HG02678 (cell line): ENCODE data around the gene CHRNA10.

Experiments
- ATAC-seq: cut with Tn5 transposase; IDR thresholded peaks from one replicate; pipeline ENCODE4 v1.9.1; 2021; ENCODE audit warnings: mild to moderate bottlenecking, moderate library complexity; ENCODE audit not compliant: unreplicated experiment

The CHRNA10 gene

GRCh38 chr11:3671334-3672254 lies at the start of gene CHRNA10:
TSS of gene CHRNA10 (minus strand) at chr11:3671384. CDS start at chr11:3671312, 72 bp downstream.
- ATAC-seq: no peak

GRCh38 chr11:3712274-3712673 lies 41.1 kb upstream of the CHRNA10 start:
- no peak for ATAC-seq

GRCh38 chr11:3710485-3711259 lies 39.5 kb upstream of the CHRNA10 start:
- ATAC-seq: no peak

- no peak for ATAC-seq
Observed at GRCh38 chr11:3709977-3710376, 38.8 kb upstream of the CHRNA10 start.

GRCh38 chr11:3707176-3707575 lies 36.0 kb upstream of the CHRNA10 start:
- ATAC-seq: no peak

DNA sequence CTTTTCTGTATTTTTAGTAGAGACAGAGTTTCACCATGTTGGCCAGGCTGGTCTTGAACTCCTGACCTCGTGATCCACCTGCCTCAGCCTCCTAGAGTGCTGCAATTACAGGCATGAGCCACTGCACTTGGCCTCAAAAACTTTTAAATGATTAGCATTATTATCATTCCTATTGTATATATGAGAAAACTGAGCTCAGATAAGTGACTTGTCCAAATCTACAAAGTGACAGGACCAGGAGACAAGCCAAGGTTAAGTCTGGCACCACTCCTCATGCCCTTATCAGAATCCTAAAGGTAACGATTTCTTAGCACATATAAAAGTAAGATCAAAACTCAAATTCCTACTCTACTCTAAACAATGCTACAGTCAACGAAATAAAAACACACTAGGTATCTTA lies 32.2 kb upstream of the CHRNA10 start:
- ATAC-seq: no peak

GRCh38 chr11:3700910-3701309 lies 29.7 kb upstream of the CHRNA10 start:
- ATAC-seq: no peak

- ATAC-seq: no peak
Observed at GRCh38 chr11:3700410-3700809, 29.2 kb upstream of the CHRNA10 start.

- no peak for ATAC-seq
Observed at GRCh38 chr11:3686751-3687150, 15.6 kb upstream of the CHRNA10 start.

DNA sequence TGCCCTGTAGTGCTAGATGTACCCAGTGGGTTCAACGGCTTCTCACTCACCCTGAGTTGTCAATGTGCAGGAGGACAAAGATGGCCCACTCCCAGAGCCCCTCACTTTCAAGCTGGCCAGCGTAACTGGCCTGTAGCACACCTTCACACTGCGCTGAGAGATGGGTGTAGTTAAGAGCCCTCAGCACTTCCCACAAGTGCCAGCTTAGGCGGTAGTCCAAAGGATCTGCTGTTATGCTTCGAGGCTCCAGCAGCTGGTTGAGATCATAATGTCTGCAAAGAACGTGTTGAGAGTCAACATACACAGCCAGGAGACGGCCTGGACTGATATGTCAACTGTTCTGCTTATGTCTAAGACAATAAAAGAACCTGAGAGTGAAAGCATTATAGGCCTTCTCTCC lies 14.7 kb upstream of the CHRNA10 start:
- no peak for ATAC-seq

DNA sequence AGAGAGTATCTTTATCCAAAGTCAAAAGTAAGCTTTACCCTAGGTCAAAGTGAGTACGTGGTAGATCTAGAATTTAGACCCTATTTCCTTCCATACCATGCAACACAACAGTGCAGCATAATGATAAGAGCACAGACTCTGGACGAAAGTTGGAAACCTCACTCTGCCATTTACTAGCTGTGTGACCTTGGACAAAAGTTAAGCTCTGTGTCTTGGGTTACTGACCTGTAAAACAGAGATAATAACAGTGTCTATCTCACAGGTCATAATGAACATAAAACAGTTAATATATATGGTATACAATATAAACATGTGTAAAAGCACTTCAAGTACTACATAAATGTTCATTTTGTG lies 13.6 kb upstream of the CHRNA10 start:
- ATAC-seq: no peak

- no peak for ATAC-seq
Observed at GRCh38 chr11:3684129-3684818, 13.1 kb upstream of the CHRNA10 start.

GRCh38 chr11:3683039-3683438 lies 11.9 kb upstream of the CHRNA10 start:
- no peak for ATAC-seq

DNA sequence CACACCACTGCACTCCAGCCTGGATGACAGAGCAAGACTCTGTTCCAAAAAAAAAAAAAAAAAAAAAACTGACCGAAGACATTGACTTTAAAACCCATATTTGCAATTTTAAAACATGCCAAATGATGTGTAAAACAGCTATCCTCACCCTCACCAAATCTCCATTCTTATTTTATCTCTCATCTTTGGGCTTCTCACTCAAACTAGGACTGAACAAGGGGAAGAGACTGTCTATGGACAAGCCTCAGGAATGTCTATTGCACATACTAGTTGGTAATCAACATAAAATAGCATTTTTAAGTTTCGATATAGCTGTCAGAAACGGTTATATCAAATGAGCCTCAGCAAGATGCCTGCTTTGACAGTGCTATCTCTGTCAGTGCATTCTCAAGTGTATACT lies 7.9 kb upstream of the CHRNA10 start:
- ATAC-seq: no peak

GRCh38 chr11:3675971-3676370 lies 4.8 kb upstream of the CHRNA10 start:
- ATAC-seq: no peak

GRCh38 chr11:3674189-3674588 lies 3.0 kb upstream of the CHRNA10 start:
- no peak for ATAC-seq

DNA sequence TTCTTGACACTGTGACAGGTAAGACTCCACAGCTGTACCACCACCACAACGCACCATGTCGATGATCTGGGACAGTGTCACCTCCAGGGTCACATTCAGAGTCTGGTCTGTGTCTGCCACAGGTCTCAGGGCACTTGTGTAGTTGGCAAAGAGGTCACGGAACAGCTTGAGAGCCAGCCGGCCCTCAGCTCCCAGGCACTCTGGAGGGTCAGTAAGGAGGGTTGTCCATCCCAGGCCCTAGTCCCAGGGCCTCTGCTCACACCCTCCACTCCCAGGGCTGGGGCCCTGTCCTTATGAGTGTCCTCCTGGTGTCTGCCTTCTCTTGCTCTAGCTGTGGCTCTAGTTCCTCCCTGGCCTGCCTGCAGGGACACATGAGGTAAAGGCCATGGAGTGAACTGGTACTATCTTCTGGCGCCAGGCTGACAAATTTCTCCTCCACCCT lies 1.4 kb downstream of the CHRNA10 start:
- no peak for ATAC-seq

- ATAC-seq: no peak
Observed at GRCh38 chr11:3669128-3669527, 2.1 kb downstream of the CHRNA10 start.

- ATAC-seq: no peak
Observed at GRCh38 chr11:3667149-3668035, 3.8 kb downstream of the CHRNA10 start.

- ATAC-seq: no peak
Observed at GRCh38 chr11:3666023-3666530, 5.1 kb downstream of the CHRNA10 start.
